Measurements from ENCODE around the gene PVALB.

GRCh38 chr22:36860438-36860820 is 43.6 kb upstream of the PVALB start:
- TF ChIP-seq EZH2 (IDR thresholded peaks at IDR 0.05; ENCODE audit: borderline replicate concordance, low read depth, low read length, severe bottlenecking) (no peak), CTCF (IDR thresholded peaks at IDR 0.05; ENCODE audit: borderline replicate concordance, extremely low read depth, low read length, poor library complexity, severe bottlenecking) (no peak)
